CD14-positive monocyte (primary cell): ENCODE measurements around the gene FMO3. TPM values are rescaled to one million over a fixed set of nuclear protein-coding genes. Genes with fewer than 3 reads are reported as not detected.

Experiments used
- DNase-seq, 3 donors: peaks; one replicate each; pipeline ENCODE4 v3.0.0-alpha.2; 2011 to 2022
- H2AFZ ChIP-seq: 2 replicates; pipeline ENCODE4 v1.6.0; 2012; ENCODE audit warnings: mild to moderate bottlenecking, low read depth, low read length, inconsistent platforms; ENCODE audit not compliant: insufficient read depth, poor library complexity, severe bottlenecking
- H3K27ac ChIP-seq, 2 donors: 1 replicate in 1 of 2; 2 replicates in 1 of 2; pipeline ENCODE4 v1.5.1; 2012 to 2013; ENCODE audit warnings: low read length in 2 of 2, control low read depth in 1 of 2, inconsistent platforms in 1 of 2, low read depth in 1 of 2, mild to moderate bottlenecking in 1 of 2
- H3K27me3 ChIP-seq, 2 donors: one replicate each; pipeline versions ENCODE4 v1.6.0 to v1.6.1; 2011 to 2013; ENCODE audit warnings: low read length in 2 of 2; ENCODE audit not compliant: control insufficient read depth in 2 of 2, insufficient read depth in 2 of 2
- H3K36me3 ChIP-seq, 2 donors: replicated peaks in 1 of 2; 1 replicate in 1 of 2; 2 replicates in 1 of 2; pipeline versions ENCODE4 v1.5.1 to v1.6.1; 2012 to 2013; ENCODE audit warnings: low read length in 2 of 2, control low read depth in 1 of 2, inconsistent platforms in 1 of 2, mild to moderate bottlenecking in 1 of 2; ENCODE audit not compliant: insufficient read depth in 2 of 2, control insufficient read depth in 1 of 2
- H3K4me1 ChIP-seq, 2 donors: 1 replicate in 1 of 2; 2 replicates in 1 of 2; pipeline versions ENCODE4 v1.5.1 to v1.6.1; 2012 to 2013; ENCODE audit warnings: low read length in 2 of 2, control low read depth in 1 of 2, inconsistent platforms in 1 of 2, mild to moderate bottlenecking in 1 of 2, moderate library complexity in 1 of 2; ENCODE audit not compliant: insufficient read depth in 2 of 2, control insufficient read depth in 1 of 2
- H3K4me2 ChIP-seq: replicated peaks from 2 replicates; pipeline ENCODE3; 2012; ENCODE audit warnings: low read length, moderate library complexity, mild to moderate bottlenecking; ENCODE audit not compliant: poor library complexity, severe bottlenecking; ENCODE audit errors: extremely low read depth
- H3K4me3 ChIP-seq, 3 experiments: fragments of 200-600 bp in 1 of 3; sonication (generic) in 1 of 3; replicated peaks in 1 of 3; 1 replicate in 2 of 3; 2 replicates in 1 of 3; pipeline ENCODE4 v1.5.1; 2011 to 2013; ENCODE audit warnings: low read length in 3 of 3, mild to moderate bottlenecking in 3 of 3, control low read depth in 2 of 3, low read depth in 2 of 3, inconsistent platforms in 1 of 3, moderate library complexity in 1 of 3
- H3K79me2 ChIP-seq: 2 replicates; pipeline ENCODE4 v1.6.0; 2012; ENCODE audit warnings: mild to moderate bottlenecking, control low read depth, inconsistent platforms, low read length, moderate library complexity; ENCODE audit not compliant: insufficient read depth
- H3K9ac ChIP-seq: 2 replicates; pipeline ENCODE4 v1.6.0; 2017; ENCODE audit warnings: low read length, mild to moderate bottlenecking; ENCODE audit not compliant: insufficient read depth, poor library complexity, severe bottlenecking
- H3K9me3 ChIP-seq, 2 donors: replicated peaks in 1 of 2; 1 replicate in 1 of 2; 2 replicates in 1 of 2; pipeline versions ENCODE4 v1.5.1 to v1.6.1; 2012 to 2013; ENCODE audit warnings: low read length in 2 of 2, control low read depth in 1 of 2; ENCODE audit not compliant: control insufficient read depth in 1 of 2, insufficient read depth in 1 of 2
- H4K20me1 ChIP-seq: 2 replicates; pipeline ENCODE4 v1.6.0; 2012; ENCODE audit warnings: mild to moderate bottlenecking, low read length, control low read depth, moderate library complexity; ENCODE audit not compliant: insufficient read depth
- H3K27ac Mint-ChIP-seq, 7 donors: one replicate each; pipeline ENCODE4 v1.8.0; 2020; ENCODE audit warnings: mild to moderate bottlenecking in 7 of 7, mixed read lengths in 7 of 7, moderate library complexity in 6 of 7, inconsistent platforms in 2 of 7
- H3K27me3 Mint-ChIP-seq, 3 donors: one replicate each; pipeline ENCODE4 v1.8.0; 2021 to 2022; ENCODE audit warnings: low read depth in 3 of 3, mild to moderate bottlenecking in 3 of 3, mixed read lengths in 3 of 3, moderate library complexity in 3 of 3, inconsistent platforms in 1 of 3
- H3K36me3 Mint-ChIP-seq, 2 donors: one replicate each; pipeline ENCODE4 v1.8.0; 2020; ENCODE audit warnings: mixed read lengths in 2 of 2, inconsistent platforms in 1 of 2, mild to moderate bottlenecking in 1 of 2
- H3K4me1 Mint-ChIP-seq: one replicate; pipeline ENCODE4 v1.8.0; 2020; ENCODE audit warnings: mild to moderate bottlenecking, mixed read lengths
- H3K4me3 Mint-ChIP-seq, 2 donors: one replicate each; pipeline ENCODE4 v1.8.0; 2020; ENCODE audit warnings: mild to moderate bottlenecking in 2 of 2, mixed read lengths in 2 of 2, moderate library complexity in 1 of 2
- H3K9me3 Mint-ChIP-seq, 7 donors: one replicate each; pipeline ENCODE4 v1.8.0; 2020 to 2022; ENCODE audit warnings: mixed read lengths in 7 of 7, mild to moderate bottlenecking in 6 of 7, moderate library complexity in 6 of 7, inconsistent platforms in 2 of 7
- CTCF ChIP-seq: fragments of 200-600 bp; IDR thresholded peaks from one replicate; pipeline ENCODE4 v1.8.0; 2022; ENCODE audit warnings: antibody characterized with exemption, mild to moderate bottlenecking
- WGBS: methylation state at CpG from one replicate; pipeline ENCODE4 v1.1.5; 2013; ENCODE audit warnings: missing lambda C conversion rate; ENCODE audit not compliant: insufficient coverage; 5-methylcytosine and 5-hydroxymethylcytosine counted together
- intact Hi-C, 2 donors: fragments of 100-400 bp; cut with micrococcal nuclease; formaldehyde crosslinking; loops; one replicate each; pipeline versions ENCODE4 v1.15.0 to v1.15.1; 2023
- polyA plus RNA-seq, 3 donors: library from polyadenylated mRNA; depleted of rRNA in 1 of 3; unstranded in 2 of 3; stranded (reverse) in 1 of 3; fragments of 300-500 nt in 2 of 3; fragments of >200 nt in 1 of 3; fragmentation: Illumina TruSeq in 2 of 3; gene quantifications; 1 replicate in 2 of 3; 2 replicates in 1 of 3; pipeline ENCODE4 v1.2.3, GENCODE V29; 2012 to 2021

The FMO3 gene
- polyA plus RNA-seq, 3 donors, result not detected

GRCh38 chr1:171061425-171062143, 29.1 kb upstream of the FMO3 start:
- H3K36me3 Mint-ChIP-seq, result no peaks in the 10 kb centered on the region
- H3K9ac ChIP-seq, result no peak overlapping the region
- H3K27me3 Mint-ChIP-seq, result no peaks in the 10 kb centered on the region
- H3K27me3 ChIP-seq, result no peaks in the 10 kb centered on the region
- H3K4me3 Mint-ChIP-seq, result no peak overlapping the region
- no peak overlapping the region for H3K27ac Mint-ChIP-seq
- intact Hi-C loops, result no loop called here
- peaks cover 2% of the 10 kb centered on the region in 2 donors for H3K9me3 ChIP-seq
- no peaks in the 10 kb centered on the region for H4K20me1 ChIP-seq
- H3K27ac ChIP-seq, result no peak overlapping the region
- H3K4me1 Mint-ChIP-seq, result no peaks in the 10 kb centered on the region
- no peak for TF ChIP-seq CTCF
- no peaks in the 10 kb centered on the region for H3K79me2 ChIP-seq
- H3K4me2 ChIP-seq, result no peak overlapping the region
- no peak overlapping the region for H3K4me3 ChIP-seq
- H3K9me3 Mint-ChIP-seq, result peaks cover 2 to 7% (median 4%) of the 10 kb centered on the region in 7 donors
- WGBS, result no CpG with 5 or more reads among the region's 2 CpGs
- H2AFZ ChIP-seq, result no peak overlapping the region
- no peaks in the 10 kb centered on the region for H3K36me3 ChIP-seq
- no peaks in the 10 kb centered on the region for H3K4me1 ChIP-seq
- no peak for DNase-seq

DNA sequence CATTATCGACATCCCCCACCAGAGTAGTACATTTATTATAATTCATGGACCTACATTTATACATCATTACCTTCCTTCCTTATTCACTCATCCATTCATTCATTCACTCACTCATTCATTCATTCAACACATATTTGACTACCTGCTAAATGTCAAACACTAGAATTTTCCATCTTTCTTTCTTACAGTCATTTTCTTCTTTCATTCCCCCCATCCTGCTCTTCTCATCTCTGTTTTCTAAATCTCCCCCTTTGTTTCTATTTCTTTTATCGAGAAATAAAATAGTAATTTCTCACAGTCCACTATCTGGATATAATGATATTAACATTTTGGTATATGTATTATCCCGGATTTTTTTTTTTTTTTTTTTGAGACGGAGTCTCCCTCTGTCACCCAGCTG, 27.8 kb upstream of the FMO3 start:
- no peaks in the 10 kb centered on the region for H3K36me3 Mint-ChIP-seq
- H3K27me3 Mint-ChIP-seq, result no peaks in the 10 kb centered on the region
- Histone ChIP-seq H3K9ac (no peak overlapping the region), H3K4me1 (no peaks in the 10 kb centered on the region), H3K4me2 (no peak overlapping the region), H2AFZ (no peak overlapping the region), H3K36me3 (no peaks in the 10 kb centered on the region), H3K4me3 (no peak overlapping the region), H3K79me2 (no peaks in the 10 kb centered on the region), H3K27me3 (no peaks in the 10 kb centered on the region), H3K9me3 (no peaks in the 10 kb centered on the region), H3K27ac (no peak overlapping the region), H4K20me1 (no peaks in the 10 kb centered on the region)
- no peak for DNase-seq
- TF ChIP-seq CTCF, result no peak
- H3K4me3 Mint-ChIP-seq, result no peak overlapping the region
- intact Hi-C loops, result no loop called here
- no peaks in the 10 kb centered on the region for H3K4me1 Mint-ChIP-seq
- no peak overlapping the region for H3K27ac Mint-ChIP-seq
- WGBS, result 85% methylated on average over 1 of the region's 4 CpGs
- peaks cover 0 to 7% (median 0%) of the 10 kb centered on the region in 7 donors for H3K9me3 Mint-ChIP-seq
